Stimulated activated CD4-positive, alpha-beta T cell treated with anti-CD3 and anti-CD28 coated beads, Interleukin-4, amount 100 ng/mL, for 1 hour (primary cell): Measurements from ENCODE around the gene KRTAP10-8.
"Not testable (repeated sequence)": the region's sequence is repeated elsewhere in the genome, so short reads cannot be mapped to it uniquely, and the experiment has no call there.

Source experiments
- DNase-seq: peaks from one replicate; pipeline ENCODE4 v3.0.0-alpha.2; 2020

Gene KRTAP10-8

GRCh38 chr21:44579833-44580144 lies 32.1 kb upstream of the KRTAP10-8 start:
- DNase-seq, result no peak

GRCh38 chr21:44580231-44580821 lies 31.6 kb upstream of the KRTAP10-8 start, which contains the start of gene KRTAP10-5:
Gene KRTAP10-5, minus strand, starts transcription at chr21:44580604. Its CDS starts 26 bp downstream, at chr21:44580578.
- not testable (repeated sequence) for DNase-seq

- no peak for DNase-seq
These were observed 30.7 kb upstream of the KRTAP10-8 start for GRCh38 chr21:44581158-44581557.

- DNase-seq, result no peak
These were observed 29.8 kb upstream of the KRTAP10-8 start for GRCh38 chr21:44582055-44582454.

- no peak for DNase-seq
These were observed 28.6 kb upstream of the KRTAP10-8 start for GRCh38 chr21:44583089-44583799.

- DNase-seq, result peak; percentile 24
These were observed 28.1 kb upstream of the KRTAP10-8 start for GRCh38 chr21:44583800-44584147.

GRCh38 chr21:44585892-44586291 lies 26.0 kb upstream of the KRTAP10-8 start:
- DNase-seq, result no peak

GRCh38 chr21:44589094-44589493 lies 22.8 kb upstream of the KRTAP10-8 start:
- DNase-seq, result no peak

GRCh38 chr21:44589586-44590305 lies 22.1 kb upstream of the KRTAP10-8 start:
- DNase-seq, result no peak

GRCh38 chr21:44590311-44590721 lies 21.6 kb upstream of the KRTAP10-8 start:
- DNase-seq, result no peak

- DNase-seq, result not testable (repeated sequence)
These were observed 20.7 kb upstream of the KRTAP10-8 start for GRCh38 chr21:44590897-44591800.

- DNase-seq, result not testable (repeated sequence)
These were observed 20.1 kb upstream of the KRTAP10-8 start for GRCh38 chr21:44591801-44592130.

- no peak for DNase-seq
These were observed 19.2 kb upstream of the KRTAP10-8 start, which contains the start of gene KRTAP10-6 for GRCh38 chr21:44592446-44593311. Gene KRTAP10-6, minus strand, starts transcription at chr21:44592505. Its CDS starts 21 bp downstream, at chr21:44592484.

- no peak for DNase-seq
These were observed 18.1 kb upstream of the KRTAP10-8 start for GRCh38 chr21:44593598-44594405.

GRCh38 chr21:44594406-44594916 lies 17.4 kb upstream of the KRTAP10-8 start:
- no peak for DNase-seq

GRCh38 chr21:44595524-44595923 lies 16.4 kb upstream of the KRTAP10-8 start:
- no peak for DNase-seq

GRCh38 chr21:44596068-44596725 lies 15.7 kb upstream of the KRTAP10-8 start:
- DNase-seq, result no peak

- DNase-seq, result no peak
These were observed 13.8 kb upstream of the KRTAP10-8 start for GRCh38 chr21:44598061-44598460.

- no peak for DNase-seq
These were observed 12.4 kb upstream of the KRTAP10-8 start for GRCh38 chr21:44599264-44600029.
